A549 (cell line): ENCODE measurements around the gene SYMPK.

Experiments used
- CTCF ChIP-seq: fragments of >200 bp; sonication (Bioruptor Twin); formaldehyde crosslinking; IDR thresholded peaks from 3 replicates; pipeline ENCODE4 v1.5.1; 2016
- EP300 ChIP-seq, 2 experiments: fragments of >200 bp; sonication (Bioruptor Twin); formaldehyde crosslinking; IDR thresholded peaks; 2 replicates in 1 of 2; 3 replicates in 1 of 2; pipeline ENCODE4 v1.6.1; 2016 to 2017
- MAZ ChIP-seq: fragments of 150-350 bp; IDR thresholded peaks from 2 replicates; pipeline ENCODE4 v1.6.1; 2014; ENCODE audit warnings: antibody characterized with exemption, low read depth, low read length, borderline replicate concordance
- MYC ChIP-seq: IDR thresholded peaks from 2 replicates; pipeline ENCODE4 v1.6.1; 2012; ENCODE audit warnings: mild to moderate bottlenecking, inconsistent platforms, low read length, improper control_type of control experiment, borderline replicate concordance
- NFE2L2 ChIP-seq: fragments of 150-350 bp; conservative IDR thresholded peaks from 2 replicates; pipeline ENCODE4 v1.6.1; 2014; ENCODE audit warnings: low read length

- no peak for TF ChIP-seq EP300 (IDR thresholded peaks at IDR 0.05)
- TF ChIP-seq CTCF: no peak
- TF ChIP-seq NFE2L2: no peak
- no peak for TF ChIP-seq MAZ
- TF ChIP-seq MYC: no peak
Measured at GRCh38 chr19:45881082-45881908, 18.3 kb upstream of the SYMPK start.
